KMS-11 (cell line): Measurements from ENCODE around the gene CLMN.

ENCODE experiments used
- H2AFZ ChIP-seq: fragments of 200-600 bp; sonication (generic); 2 replicates; pipeline ENCODE4 v1.6.1; 2016; ENCODE audit warnings: antibody characterized with exemption, mixed run types, low read depth
- H3K27ac ChIP-seq: fragments of 200-600 bp; sonication (generic); 2 replicates; pipeline ENCODE4 v1.6.1; 2016; ENCODE audit warnings: mild to moderate bottlenecking, mixed run types
- H3K27me3 ChIP-seq: fragments of 200-600 bp; sonication (generic); 2 replicates; pipeline ENCODE4 v1.6.1; 2017; ENCODE audit warnings: mild to moderate bottlenecking, low read depth, mixed run types, moderate library complexity; ENCODE audit not compliant: insufficient read depth
- H3K36me3 ChIP-seq: fragments of 200-600 bp; sonication (generic); 2 replicates; pipeline ENCODE4 v1.6.1; 2017; ENCODE audit warnings: mild to moderate bottlenecking, mixed run types; ENCODE audit not compliant: insufficient read depth
- H3K4me1 ChIP-seq: fragments of 200-600 bp; sonication (generic); 2 replicates; pipeline ENCODE4 v1.6.1; 2016; ENCODE audit warnings: mild to moderate bottlenecking, low read depth, mixed run types; ENCODE audit not compliant: poor library complexity, severe bottlenecking
- H3K4me2 ChIP-seq: fragments of 200-600 bp; sonication (generic); 2 replicates; pipeline ENCODE4 v1.7.0; 2016; ENCODE audit warnings: mild to moderate bottlenecking, mixed run types
- H3K4me3 ChIP-seq: fragments of 200-600 bp; sonication (generic); IDR thresholded peaks from 2 replicates; pipeline ENCODE4 v1.6.1; 2017; ENCODE audit warnings: low read depth, low read length, mixed read lengths; ENCODE audit not compliant: insufficient read depth
- H3K79me2 ChIP-seq: fragments of 200-600 bp; sonication (generic); 2 replicates; pipeline ENCODE4 v1.6.1; 2016; ENCODE audit warnings: low read depth, mixed run types; ENCODE audit not compliant: insufficient read depth
- H3K9ac ChIP-seq: fragments of 200-600 bp; sonication (generic); 2 replicates; pipeline ENCODE4 v1.6.1; 2016; ENCODE audit warnings: mild to moderate bottlenecking, mixed run types
- H4K20me1 ChIP-seq: fragments of 200-600 bp; sonication (generic); 2 replicates; pipeline ENCODE4 v1.6.1; 2016; ENCODE audit warnings: mild to moderate bottlenecking, mixed run types; ENCODE audit not compliant: insufficient read depth
- CTCF ChIP-seq: fragments of 200-600 bp; sonication (generic); conservative IDR thresholded peaks from 2 replicates; pipeline ENCODE4 v1.6.1; 2017; ENCODE audit warnings: low read depth, mild to moderate bottlenecking, antibody characterized with exemption, low read length, moderate library complexity, mixed read lengths

Gene CLMN

GRCh38 chr14:95165517-95165916 lies 154.2 kb downstream of the CLMN start:
- H3K27ac ChIP-seq = no peak overlapping the region
- no peak overlapping the region for H3K4me2 ChIP-seq
- no peaks in the 10 kb centered on the region for H3K27me3 ChIP-seq
- TF ChIP-seq CTCF = no peak
- H4K20me1 ChIP-seq = no peaks in the 10 kb centered on the region
- H3K79me2 ChIP-seq = no peaks in the 10 kb centered on the region
- H3K4me1 ChIP-seq = no peaks in the 10 kb centered on the region
- no peak overlapping the region for H3K4me3 ChIP-seq
- H2AFZ ChIP-seq = no peak overlapping the region
- no peaks in the 10 kb centered on the region for H3K36me3 ChIP-seq
- H3K9ac ChIP-seq = no peak overlapping the region

DNA sequence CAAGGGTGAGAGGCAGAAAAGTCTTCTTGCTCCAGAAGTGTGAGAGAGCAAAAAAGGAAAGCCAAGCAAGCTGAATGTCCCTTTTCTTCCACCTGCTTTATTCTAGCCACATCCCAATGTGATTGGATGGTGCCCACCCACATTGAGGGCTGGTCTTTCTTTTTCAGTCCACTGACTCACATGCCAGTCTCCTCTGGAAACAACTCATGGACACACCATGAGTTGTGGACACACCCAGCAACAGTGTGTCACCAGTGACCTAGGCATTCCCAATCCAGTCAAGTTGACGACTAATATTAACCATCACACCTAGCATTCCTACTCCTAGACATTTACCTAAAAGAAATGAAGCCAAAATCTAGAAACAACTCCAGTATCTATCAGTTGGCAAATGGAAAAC lies 155.2 kb downstream of the CLMN start:
- H3K36me3 ChIP-seq = no peaks in the 10 kb centered on the region
- no peak overlapping the region for H3K4me3 ChIP-seq
- no peak overlapping the region for H2AFZ ChIP-seq
- no peaks in the 10 kb centered on the region for H3K4me1 ChIP-seq
- TF ChIP-seq CTCF = no peak
- H3K9ac ChIP-seq = no peak overlapping the region
- H3K4me2 ChIP-seq = no peak overlapping the region
- no peaks in the 10 kb centered on the region for H3K79me2 ChIP-seq
- H3K27me3 ChIP-seq = no peaks in the 10 kb centered on the region
- H4K20me1 ChIP-seq = no peaks in the 10 kb centered on the region
- no peak overlapping the region for H3K27ac ChIP-seq

GRCh38 chr14:95163666-95164065 lies 156.0 kb downstream of the CLMN start:
- TF ChIP-seq CTCF = no peak
- H3K4me2 ChIP-seq = no peak overlapping the region
- no peak overlapping the region for H3K4me3 ChIP-seq
- no peak overlapping the region for H3K9ac ChIP-seq
- H3K36me3 ChIP-seq = no peaks in the 10 kb centered on the region
- H3K27ac ChIP-seq = no peak overlapping the region
- H2AFZ ChIP-seq = no peak overlapping the region
- H3K4me1 ChIP-seq = no peaks in the 10 kb centered on the region
- no peaks in the 10 kb centered on the region for H4K20me1 ChIP-seq
- H3K27me3 ChIP-seq = no peaks in the 10 kb centered on the region
- no peaks in the 10 kb centered on the region for H3K79me2 ChIP-seq

DNA sequence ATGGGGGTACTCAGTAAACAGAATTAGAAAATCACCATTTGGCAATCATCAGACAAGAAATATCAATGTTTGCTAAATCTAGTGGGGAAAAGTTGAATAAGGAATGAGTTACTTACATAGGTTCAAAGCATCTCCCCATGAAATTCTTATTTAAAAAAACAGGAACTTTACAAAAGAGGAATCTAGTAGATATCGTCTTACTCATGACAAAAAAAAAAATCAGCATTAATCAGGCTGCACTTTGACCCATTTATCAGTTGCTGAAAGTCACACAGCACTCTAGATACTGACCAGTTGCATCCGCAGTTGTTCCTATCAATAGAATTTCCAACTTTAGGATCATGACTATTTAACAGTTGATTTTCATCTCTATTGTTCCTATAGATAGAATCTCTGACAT lies 156.6 kb downstream of the CLMN start:
- H3K27me3 ChIP-seq = no peaks in the 10 kb centered on the region
- no peak overlapping the region for H3K4me2 ChIP-seq
- TF ChIP-seq CTCF = no peak

DNA sequence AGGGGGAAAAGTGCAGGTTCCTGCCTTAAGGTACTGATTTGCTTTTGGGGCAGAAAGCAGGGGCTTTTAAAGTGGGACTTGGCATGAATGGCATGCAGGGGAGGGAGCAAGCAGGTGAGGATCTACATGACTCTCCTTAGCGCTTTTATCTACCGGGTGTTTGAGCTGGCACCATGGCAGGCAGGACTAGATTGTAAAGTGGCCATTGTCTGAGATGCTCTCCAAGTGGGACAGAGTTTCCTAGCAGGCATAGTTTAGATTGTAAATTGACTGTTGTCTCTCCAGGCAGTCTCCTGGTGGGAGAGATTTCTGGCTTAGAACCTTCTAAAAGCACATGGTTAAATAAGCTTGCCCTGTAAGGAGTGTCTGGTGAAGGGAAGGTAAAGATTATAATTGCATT lies 157.1 kb downstream of the CLMN start:
- Histone ChIP-seq H3K4me3 (no peak overlapping the region), H3K9ac (no peak overlapping the region), H3K4me1 (peaks cover 3% of the 10 kb centered on the region), H4K20me1 (no peaks in the 10 kb centered on the region), H3K36me3 (no peaks in the 10 kb centered on the region), H2AFZ (no peak overlapping the region), H3K27ac (no peak overlapping the region), H3K4me2 (no peak overlapping the region), H3K27me3 (no peaks in the 10 kb centered on the region), H3K79me2 (no peaks in the 10 kb centered on the region)
- no peak for TF ChIP-seq CTCF

More for the DNA sequence above, 156.6 kb downstream of the CLMN start:
- Histone ChIP-seq H3K27ac (no peak overlapping the region), H2AFZ (no peak overlapping the region), H3K4me3 (no peak overlapping the region), H3K79me2 (no peaks in the 10 kb centered on the region), H3K4me1 (peaks cover 1% of the 10 kb centered on the region), H4K20me1 (no peaks in the 10 kb centered on the region), H3K9ac (no peak overlapping the region), H3K36me3 (no peaks in the 10 kb centered on the region)
